RWPE1 (cell line): ENCODE results near the gene NELFCD.

Source experiments
- CTCF ChIA-PET: fragments of 350-600 bp; sonication (Branson Sonifier 250); formaldehyde crosslinking; extraction: SDS; loops from one replicate; lab custom pipeline; 2021; lab: Yijun Ruan, JAX
- POLR2A ChIA-PET: fragments of 400-600 bp; formaldehyde crosslinking; extraction: SDS; loops from one replicate; lab custom pipeline; 2020; ENCODE audit warnings: antibody characterized with exemption; ENCODE audit not compliant: low non-redundant PET; lab: Yijun Ruan, JAX
- DNase-seq: peaks from one replicate; pipeline ENCODE4 v3.0.0; 2012; ENCODE audit warnings: low spot score
- H3K27ac ChIP-seq: fragments of 450-650 bp; 2 replicates; pipeline ENCODE4 v1.5.1; 2017
- CTCF ChIP-seq: fragments of 450-650 bp; conservative IDR thresholded peaks from 2 replicates; pipeline ENCODE4 v1.5.1; 2017; ENCODE audit warnings: low read depth, mild to moderate bottlenecking

The NELFCD gene

GRCh38 chr20:58971429-58971828 lies 9.6 kb upstream of the NELFCD start:
- no peak for TF ChIP-seq CTCF
- CTCF ChIA-PET = interaction anchor here (0.5 kb wide), 1 partner anchor 91 kb away, joined by 6 read pairs; no protein-coding TSS in a partner anchor
- no peak overlapping the region for H3K27ac ChIP-seq
- no peak for DNase-seq
- POLR2A ChIA-PET = no interaction called here

- ChIA-PET CTCF (interaction anchor here (0.7 kb wide), 1 partner anchor 114 kb away, joined by 3 read pairs; no protein-coding TSS in a partner anchor), POLR2A (interaction anchor here (0.7 kb wide), 1 partner anchor 1451 kb away, joined by 3 read pairs; no protein-coding TSS in a partner anchor)
- H3K27ac ChIP-seq = no peak overlapping the region
- no peak for TF ChIP-seq CTCF
- no peak for DNase-seq
Measured at GRCh38 chr20:58973179-58973578, 7.9 kb upstream of the NELFCD start.

- POLR2A ChIA-PET = no interaction called here
- no peak for TF ChIP-seq CTCF
- CTCF ChIA-PET = no interaction called here
- no peak for DNase-seq
- no peak overlapping the region for H3K27ac ChIP-seq
Measured at GRCh38 chr20:58973866-58974265, 7.2 kb upstream of the NELFCD start.

GRCh38 chr20:58975353-58975752 lies 5.7 kb upstream of the NELFCD start:
- DNase-seq = no peak
- CTCF ChIA-PET = no interaction called here
- no peak overlapping the region for H3K27ac ChIP-seq
- POLR2A ChIA-PET = no interaction called here
- no peak for TF ChIP-seq CTCF

- DNase-seq = no peak
- H3K27ac ChIP-seq = no peak overlapping the region
- ChIA-PET POLR2A (no interaction called here), CTCF (interaction anchor here (0.8 kb wide), 1 partner anchor 123 kb away, joined by 4 read pairs; no protein-coding TSS in a partner anchor)
- TF ChIP-seq CTCF = no peak
Measured at GRCh38 chr20:58976061-58976730, 4.9 kb upstream of the NELFCD start.

GRCh38 chr20:58978351-58979190 lies 2.5 kb upstream of the NELFCD start:
- no peak for TF ChIP-seq CTCF
- no peak overlapping the region for H3K27ac ChIP-seq
- DNase-seq = no peak
- CTCF ChIA-PET = no interaction called here
- POLR2A ChIA-PET = interaction anchor here (0.6 to 0.7 kb wide), 3 partner anchors 9 to 475 kb away, joined by 3 to 4 read pairs (median 4); partner anchors contain the start of gene ATP5F1E
